GM12864 (cell line): ENCODE data around the gene ILK.

Experiments used
- DNase-seq: peaks from one replicate; pipeline ENCODE4 v3.0.0-alpha.2; 2011; ENCODE audit warnings: low read depth
- H3K4me3 ChIP-seq: 2 replicates; pipeline ENCODE4 v1.5.1; 2011; ENCODE audit warnings: mild to moderate bottlenecking, low read depth, low read length, control low read depth
- CTCF ChIP-seq: IDR thresholded peaks from 2 replicates; pipeline ENCODE4 v1.5.1; 2011; ENCODE audit warnings: low read depth, mild to moderate bottlenecking, moderate library complexity, low read length, control low read depth, inconsistent platforms; ENCODE audit errors: missing control alignments

Gene ILK

GRCh38 chr11:6572215-6572614 lies 31.4 kb upstream of the ILK start:
- no peak overlapping the region for H3K4me3 ChIP-seq
- no peak for TF ChIP-seq CTCF
- no peak for DNase-seq

GRCh38 chr11:6574816-6575715 lies 28.5 kb upstream of the ILK start:
- no peak for TF ChIP-seq CTCF
- no peak overlapping the region for H3K4me3 ChIP-seq
- DNase-seq, result no peak

- H3K4me3 ChIP-seq, result no peak overlapping the region
- no peak for DNase-seq
- TF ChIP-seq CTCF, result no peak
Observed at GRCh38 chr11:6576471-6577373, 26.9 kb upstream of the ILK start.

- H3K4me3 ChIP-seq, result no peak overlapping the region
- DNase-seq, result no peak
- no peak for TF ChIP-seq CTCF
Observed at GRCh38 chr11:6578134-6578533, 25.4 kb upstream of the ILK start.

- no peak for DNase-seq
- TF ChIP-seq CTCF, result no peak
- no peak overlapping the region for H3K4me3 ChIP-seq
Observed at GRCh38 chr11:6579681-6580080, 23.9 kb upstream of the ILK start.

- DNase-seq, result no peak
- TF ChIP-seq CTCF, result no peak
- H3K4me3 ChIP-seq, result no peak overlapping the region
Observed at GRCh38 chr11:6583584-6583983, 20.0 kb upstream of the ILK start.
